ENCODE data around the gene ZBTB5. TPM values are rescaled to one million over a fixed set of nuclear protein-coding genes. Genes with fewer than 3 reads are reported as not detected.

The ZBTB5 gene
- total RNA-seq, 4 donors from 2014 or later: 5.6 to 7.0 (median 6.7) TPM

DNA sequence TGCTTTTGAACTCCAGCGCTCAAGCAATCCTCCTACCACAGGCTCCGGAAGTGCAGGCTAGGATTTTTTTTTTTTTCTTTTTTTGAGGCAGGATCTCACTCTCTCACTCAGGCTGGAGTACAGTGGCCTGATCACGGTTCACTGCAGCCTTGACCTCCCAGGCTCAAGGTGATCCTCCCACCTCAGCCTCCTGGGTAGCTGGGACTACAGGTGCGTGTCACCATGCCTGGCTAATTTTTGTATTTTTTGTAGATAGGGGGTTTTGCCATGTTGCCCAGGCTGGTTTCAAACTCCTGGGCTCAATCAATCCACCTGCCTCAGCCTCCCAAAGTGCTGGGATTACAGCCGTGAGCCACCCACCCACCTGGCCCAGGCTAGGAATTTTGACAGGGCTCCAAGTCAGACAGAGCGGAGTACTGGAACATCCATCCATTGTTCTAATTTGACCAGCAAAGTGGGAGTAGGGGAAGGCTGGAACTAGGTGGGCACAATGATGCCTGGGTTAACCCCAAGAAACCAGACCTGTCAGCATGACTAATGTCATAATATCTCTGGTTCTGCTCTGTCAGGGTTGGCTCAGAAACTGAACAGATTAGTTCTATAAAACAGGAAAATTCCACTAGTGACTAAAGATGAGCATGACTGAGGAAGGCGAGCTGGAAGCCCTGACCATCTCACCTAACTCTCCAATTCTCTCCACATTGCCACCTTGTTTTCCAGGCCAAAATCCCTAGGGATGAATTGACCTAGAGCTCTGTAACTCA lies 9.2 kb downstream of the ZBTB5 start:
- peaks cover 13 to 36% of the 10 kb centered on the region in 2 donors for H3K4me1 ChIP-seq
- in situ Hi-C loops (cut with MboI; ENCODE audit: low sequenced_read_pairs in 4 of 4): loop anchor here in 1 of 4 donors (25.0 kb wide), 1 partner anchor 606 kb away; the partner anchor contains the start of gene SHB
- intact Hi-C loops (cut with DNase I; ENCODE audit: low total_unique reads): no loop called here
- H3K27ac ChIP-seq: no peak overlapping the region
- H3K4me3 ChIP-seq: no peak overlapping the region
- TF ChIP-seq POLR2A (IDR thresholded peaks at IDR 0.05): no peak
- TF ChIP-seq, protein P1, sequence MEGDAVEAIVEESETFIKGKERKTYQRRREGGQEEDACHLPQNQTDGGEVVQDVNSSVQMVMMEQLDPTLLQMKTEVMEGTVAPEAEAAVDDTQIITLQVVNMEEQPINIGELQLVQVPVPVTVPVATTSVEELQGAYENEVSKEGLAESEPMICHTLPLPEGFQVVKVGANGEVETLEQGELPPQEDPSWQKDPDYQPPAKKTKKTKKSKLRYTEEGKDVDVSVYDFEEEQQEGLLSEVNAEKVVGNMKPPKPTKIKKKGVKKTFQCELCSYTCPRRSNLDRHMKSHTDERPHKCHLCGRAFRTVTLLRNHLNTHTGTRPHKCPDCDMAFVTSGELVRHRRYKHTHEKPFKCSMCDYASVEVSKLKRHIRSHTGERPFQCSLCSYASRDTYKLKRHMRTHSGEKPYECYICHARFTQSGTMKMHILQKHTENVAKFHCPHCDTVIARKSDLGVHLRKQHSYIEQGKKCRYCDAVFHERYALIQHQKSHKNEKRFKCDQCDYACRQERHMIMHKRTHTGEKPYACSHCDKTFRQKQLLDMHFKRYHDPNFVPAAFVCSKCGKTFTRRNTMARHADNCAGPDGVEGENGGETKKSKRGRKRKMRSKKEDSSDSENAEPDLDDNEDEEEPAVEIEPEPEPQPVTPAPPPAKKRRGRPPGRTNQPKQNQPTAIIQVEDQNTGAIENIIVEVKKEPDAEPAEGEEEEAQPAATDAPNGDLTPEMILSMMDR (IDR thresholded peaks at IDR 0.05 in 4 of 5, conservative IDR thresholded peaks at IDR 0.05 in 1 of 5): no peak
- no peaks in the 10 kb centered on the region for H3K9me3 ChIP-seq
- no peaks in the 10 kb centered on the region for H3K27me3 ChIP-seq
- ATAC-seq (no peak), DNase-seq (no peak)
- no peaks in the 10 kb centered on the region for H3K36me3 ChIP-seq

DNA sequence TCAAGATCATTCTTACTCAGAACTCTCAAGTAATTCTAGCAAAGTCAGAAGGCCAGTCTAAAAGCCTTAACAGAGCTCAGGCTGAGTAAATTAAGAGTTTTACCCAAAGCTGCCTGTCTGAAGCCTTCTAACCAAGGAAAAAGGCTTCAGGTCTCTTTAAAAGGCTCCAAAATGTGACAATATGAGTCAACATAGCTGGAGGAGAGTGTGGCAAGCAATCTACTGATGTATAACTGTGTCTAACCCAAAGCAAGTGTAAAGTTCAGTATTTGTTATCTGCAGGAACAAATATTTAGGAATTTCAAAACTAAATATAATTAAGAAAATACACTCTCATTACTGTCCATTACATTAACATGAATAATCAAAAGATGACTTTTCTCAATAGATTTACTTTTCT lies 11.0 kb downstream of the ZBTB5 start:
- intact Hi-C loops (cut with DNase I; ENCODE audit: low total_unique reads) (no loop called here), in situ Hi-C loops (cut with MboI; ENCODE audit: low sequenced_read_pairs in 4 of 4) (loop anchor here in 1 of 4 donors (25.0 kb wide), 1 partner anchor 608 kb away; the partner anchor contains the start of gene SHB)
- no peak for TF ChIP-seq POLR2A (IDR thresholded peaks at IDR 0.05)
- TF ChIP-seq, protein P1 (IDR thresholded peaks at IDR 0.05 in 4 of 5, conservative IDR thresholded peaks at IDR 0.05 in 1 of 5): no peak
- Histone ChIP-seq H3K27ac (no peak overlapping the region), H3K4me3 (no peak overlapping the region), H3K36me3 (no peaks in the 10 kb centered on the region), H3K9me3 (no peaks in the 10 kb centered on the region), H3K27me3 (no peaks in the 10 kb centered on the region), H3K4me1 (peaks cover 13 to 36% of the 10 kb centered on the region in 2 donors)
- no peak for ATAC-seq
- DNase-seq: no peak

- Histone ChIP-seq H3K27me3 (no peaks in the 10 kb centered on the region), H3K9me3 (no peaks in the 10 kb centered on the region), H3K4me1 (peaks cover 13 to 36% of the 10 kb centered on the region in 2 donors), H3K36me3 (no peaks in the 10 kb centered on the region), H3K4me3 (no peak overlapping the region), H3K27ac (no peak overlapping the region)
- intact Hi-C loops (cut with DNase I; ENCODE audit: low total_unique reads) (no loop called here), in situ Hi-C loops (cut with MboI; ENCODE audit: low sequenced_read_pairs in 4 of 4) (loop anchor here in 1 of 4 donors (25.0 kb wide), 1 partner anchor 608 kb away; the partner anchor contains the start of gene SHB)
- no peak for ATAC-seq
- DNase-seq: no peak
- TF ChIP-seq, protein P1 (IDR thresholded peaks at IDR 0.05 in 4 of 5, conservative IDR thresholded peaks at IDR 0.05 in 1 of 5): no peak
- TF ChIP-seq POLR2A (IDR thresholded peaks at IDR 0.05): no peak
These were observed 11.4 kb downstream of the ZBTB5 start for GRCh38 chr9:37453827-37454226.

- no peak overlapping the region for H3K4me3 ChIP-seq
- no peak for TF ChIP-seq POLR2A (IDR thresholded peaks at IDR 0.05)
- TF ChIP-seq, protein P1 (IDR thresholded peaks at IDR 0.05 in 4 of 5, conservative IDR thresholded peaks at IDR 0.05 in 1 of 5): no peak
- H3K36me3 ChIP-seq: no peaks in the 10 kb centered on the region
- intact Hi-C loops (cut with DNase I; ENCODE audit: low total_unique reads): no loop called here
- no peak for ATAC-seq
- H3K27me3 ChIP-seq: no peaks in the 10 kb centered on the region
- in situ Hi-C loops (cut with MboI; ENCODE audit: low sequenced_read_pairs in 4 of 4): loop anchor here in 1 of 4 donors (25.0 kb wide), 1 partner anchor 610 kb away; the partner anchor contains the start of gene SHB
- no peaks in the 10 kb centered on the region for H3K9me3 ChIP-seq
- H3K4me1 ChIP-seq: peaks cover 13 to 36% of the 10 kb centered on the region in 2 donors
- DNase-seq: no peak
- H3K27ac ChIP-seq: peak overlapping the region in 1 of 4 donors; percentile 5
These were observed 12.6 kb downstream of the ZBTB5 start for GRCh38 chr9:37452611-37453010.

Measured in gastrocnemius medialis (tissue), 4 donors.